ENCODE data around the gene CMTM5. TPM values are rescaled to one million over a fixed set of nuclear protein-coding genes. Genes with fewer than 3 reads are reported as not detected.
A peak's percentile ranks its signal among the peaks of the same experiment; 100 is the strongest.

CMTM5 gene
- total RNA-seq, 5 donors from 2014 or later (not counting 1 experiment from before 2014, with no cell fraction given): not detected

- CTCF ChIA-PET: no interaction called here
- Mint-ChIP-seq H3K9me3 (no peaks in the 10 kb centered on the region), H3K4me1 (peaks cover 0 to 5% (median 2%) of the 10 kb centered on the region in 3 donors)
Observed at GRCh38 chr14:23365732-23366425, 11.0 kb upstream of the CMTM5 start.

GRCh38 chr14:23366426-23366921, 10.4 kb upstream of the CMTM5 start:
- CTCF ChIA-PET: no interaction called here
- H3K4me3 ChIP-seq (ENCODE audit: control insufficient read depth in 1 of 2, extremely low read depth in 1 of 2, low read length in 1 of 2): no peak overlapping the region
- H3K9me3 ChIP-seq: no peaks in the 10 kb centered on the region
- H3K27ac ChIP-seq (ENCODE audit: low read length): no peak overlapping the region
- H3K9me3 Mint-ChIP-seq: no peaks in the 10 kb centered on the region
- ATAC-seq (replicated peaks in 1 of 4) (no peak), DNase-seq (no peak)
- POLR2A ChIA-PET: no interaction called here
- peaks cover 33 to 43% of the 10 kb centered on the region in 2 donors for H3K27me3 Mint-ChIP-seq
- WGBS (ENCODE audit: insufficient coverage): 80% methylated on average over 28 of the region's 34 CpGs
- peaks cover 0 to 5% (median 2%) of the 10 kb centered on the region in 3 donors for H3K4me1 Mint-ChIP-seq
- peaks cover 11 to 51% of the 10 kb centered on the region in 2 experiments for H3K27me3 ChIP-seq (replicated peaks in 1 of 2; ENCODE audit: control insufficient read depth in 2 of 2, extremely low read depth in 1 of 2, insufficient read depth in 2 of 2, low read length in 1 of 2)
- H3K36me3 ChIP-seq (ENCODE audit: control insufficient read depth in 2 of 2, extremely low read depth in 1 of 2, insufficient read depth in 1 of 2, low read length in 1 of 2): no peaks in the 10 kb centered on the region
- H3K36me3 Mint-ChIP-seq: no peaks in the 10 kb centered on the region
- H3K4me3 Mint-ChIP-seq: peak overlapping the region in 1 of 3 donors; percentile 4
- H3K4me1 ChIP-seq (ENCODE audit: control insufficient read depth in 1 of 2, extremely low read depth in 1 of 2, insufficient read depth in 2 of 2, low read length in 2 of 2): peaks cover 0 to 2% of the 10 kb centered on the region in 2 experiments
- no peak overlapping the region for H3K27ac Mint-ChIP-seq

More at GRCh38 chr14:23365732-23366425, 11.0 kb upstream of the CMTM5 start:
- Histone ChIP-seq H3K27ac (ENCODE audit: low read length) (no peak overlapping the region), H3K4me1 (ENCODE audit: control insufficient read depth in 1 of 2, extremely low read depth in 1 of 2, insufficient read depth in 2 of 2, low read length in 2 of 2) (peaks cover 0 to 2% of the 10 kb centered on the region in 2 experiments), H3K4me3 (ENCODE audit: control insufficient read depth in 1 of 2, extremely low read depth in 1 of 2, low read length in 1 of 2) (no peak overlapping the region), H3K9me3 (no peaks in the 10 kb centered on the region), H3K27me3 (replicated peaks in 1 of 2; ENCODE audit: control insufficient read depth in 2 of 2, extremely low read depth in 1 of 2, insufficient read depth in 2 of 2, low read length in 1 of 2) (peaks cover 11 to 50% of the 10 kb centered on the region in 2 experiments), H3K36me3 (ENCODE audit: control insufficient read depth in 2 of 2, extremely low read depth in 1 of 2, insufficient read depth in 1 of 2, low read length in 1 of 2) (no peaks in the 10 kb centered on the region)
- Mint-ChIP-seq H3K36me3 (no peaks in the 10 kb centered on the region), H3K27me3 (peaks cover 31 to 46% of the 10 kb centered on the region in 2 donors), H3K27ac (no peak overlapping the region), H3K4me3 (no peak overlapping the region)
- no peak for ATAC-seq (replicated peaks in 1 of 4)
- 3% methylated on average over 27 of the region's 51 CpGs for WGBS (ENCODE audit: insufficient coverage)
- no peak for DNase-seq
- POLR2A ChIA-PET: no interaction called here

GRCh38 chr14:23370221-23370620, 6.6 kb upstream of the CMTM5 start:
- peaks cover 0 to 2% of the 10 kb centered on the region in 2 experiments for H3K4me1 ChIP-seq (ENCODE audit: control insufficient read depth in 1 of 2, extremely low read depth in 1 of 2, insufficient read depth in 2 of 2, low read length in 2 of 2)
- peaks cover 24 to 25% of the 10 kb centered on the region in 2 donors for H3K27me3 Mint-ChIP-seq
- ATAC-seq (replicated peaks in 1 of 4) (no peak), DNase-seq (no peak)
- H3K27ac ChIP-seq (ENCODE audit: low read length): no peak overlapping the region
- H3K4me1 Mint-ChIP-seq: peaks cover 0 to 2% (median 2%) of the 10 kb centered on the region in 3 donors
- no peaks in the 10 kb centered on the region for H3K36me3 ChIP-seq (ENCODE audit: control insufficient read depth in 2 of 2, extremely low read depth in 1 of 2, insufficient read depth in 1 of 2, low read length in 1 of 2)
- ChIA-PET CTCF (interaction anchor here (0.6 to 1.6 kb wide), 3 partner anchors 10 to 1008 kb away, joined by 3 to 6 read pairs (median 3); no protein-coding TSS in a partner anchor), POLR2A (no interaction called here)
- H3K4me3 Mint-ChIP-seq: no peak overlapping the region
- no peak overlapping the region for H3K4me3 ChIP-seq (ENCODE audit: control insufficient read depth in 1 of 2, extremely low read depth in 1 of 2, low read length in 1 of 2)
- H3K36me3 Mint-ChIP-seq: no peaks in the 10 kb centered on the region
- WGBS (ENCODE audit: insufficient coverage): no CpG with 5 or more reads among the region's 1 CpG
- no peaks in the 10 kb centered on the region for H3K9me3 Mint-ChIP-seq
- peaks cover 6 to 32% of the 10 kb centered on the region in 2 experiments for H3K27me3 ChIP-seq (replicated peaks in 1 of 2; ENCODE audit: control insufficient read depth in 2 of 2, extremely low read depth in 1 of 2, insufficient read depth in 2 of 2, low read length in 1 of 2)
- H3K27ac Mint-ChIP-seq: no peak overlapping the region
- no peaks in the 10 kb centered on the region for H3K9me3 ChIP-seq

GRCh38 chr14:23371865-23372264, 5.0 kb upstream of the CMTM5 start:
- Mint-ChIP-seq H3K4me3 (no peak overlapping the region), H3K9me3 (no peaks in the 10 kb centered on the region), H3K4me1 (peaks cover 0 to 2% (median 0%) of the 10 kb centered on the region in 3 donors), H3K27me3 (peaks cover 19 to 20% of the 10 kb centered on the region in 2 donors), H3K36me3 (no peaks in the 10 kb centered on the region), H3K27ac (no peak overlapping the region)
- ChIA-PET CTCF (no interaction called here), POLR2A (no interaction called here)
- H3K9me3 ChIP-seq: no peaks in the 10 kb centered on the region
- no peak overlapping the region for H3K4me3 ChIP-seq (ENCODE audit: control insufficient read depth in 1 of 2, extremely low read depth in 1 of 2, low read length in 1 of 2)
- no peak for ATAC-seq (replicated peaks in 1 of 4)
- no peak for DNase-seq
- peaks cover 4 to 22% of the 10 kb centered on the region in 2 experiments for H3K27me3 ChIP-seq (replicated peaks in 1 of 2; ENCODE audit: control insufficient read depth in 2 of 2, extremely low read depth in 1 of 2, insufficient read depth in 2 of 2, low read length in 1 of 2)
- H3K4me1 ChIP-seq (ENCODE audit: control insufficient read depth in 1 of 2, extremely low read depth in 1 of 2, insufficient read depth in 2 of 2, low read length in 2 of 2): no peaks in the 10 kb centered on the region
- no peaks in the 10 kb centered on the region for H3K36me3 ChIP-seq (ENCODE audit: control insufficient read depth in 2 of 2, extremely low read depth in 1 of 2, insufficient read depth in 1 of 2, low read length in 1 of 2)
- WGBS (ENCODE audit: insufficient coverage): 60% methylated on average over 1 of the region's 1 CpG
- no peak overlapping the region for H3K27ac ChIP-seq (ENCODE audit: low read length)

GRCh38 chr14:23372509-23372908, 4.3 kb upstream of the CMTM5 start, which contains the start of gene IL25:
Gene IL25, plus strand, starts transcription at chr14:23372809.
- no peak within 1 kb of the TSS for H3K4me3 Mint-ChIP-seq
- H3K36me3 Mint-ChIP-seq: no peaks in the 10 kb centered on the region
- no peaks in the 10 kb centered on the region for H3K36me3 ChIP-seq (ENCODE audit: control insufficient read depth in 2 of 2, extremely low read depth in 1 of 2, insufficient read depth in 1 of 2, low read length in 1 of 2)
- H3K27me3 Mint-ChIP-seq: peaks cover 13 to 16% of the 10 kb centered on the region in 2 donors
- H3K9me3 Mint-ChIP-seq: no peaks in the 10 kb centered on the region
- no peak for DNase-seq
- H3K9me3 ChIP-seq: no peaks in the 10 kb centered on the region
- peaks cover 3 to 21% of the 10 kb centered on the region in 2 experiments for H3K27me3 ChIP-seq (replicated peaks in 1 of 2; ENCODE audit: control insufficient read depth in 2 of 2, extremely low read depth in 1 of 2, insufficient read depth in 2 of 2, low read length in 1 of 2)
- no peak within 1 kb of the TSS for H3K27ac Mint-ChIP-seq
- WGBS (ENCODE audit: insufficient coverage): 75% methylated on average over 1 of the region's 2 CpGs
- no peak for ATAC-seq (replicated peaks in 1 of 4)
- no peak within 1 kb of the TSS for H3K27ac ChIP-seq (ENCODE audit: low read length)
- H3K4me1 Mint-ChIP-seq: no peaks in the 10 kb centered on the region
- no peak within 1 kb of the TSS for H3K4me3 ChIP-seq (ENCODE audit: control insufficient read depth in 1 of 2, extremely low read depth in 1 of 2, low read length in 1 of 2)
- ChIA-PET CTCF (no interaction called here), POLR2A (no interaction called here)
- no peaks in the 10 kb centered on the region for H3K4me1 ChIP-seq (ENCODE audit: control insufficient read depth in 1 of 2, extremely low read depth in 1 of 2, insufficient read depth in 2 of 2, low read length in 2 of 2)

GRCh38 chr14:23373041-23373440, 3.8 kb upstream of the CMTM5 start:
- peaks cover under 1 to 20% of the 10 kb centered on the region in 2 experiments for H3K27me3 ChIP-seq (replicated peaks in 1 of 2; ENCODE audit: control insufficient read depth in 2 of 2, extremely low read depth in 1 of 2, insufficient read depth in 2 of 2, low read length in 1 of 2)
- no peak for DNase-seq
- H3K27ac ChIP-seq (ENCODE audit: low read length): no peak overlapping the region
- peak in 1 of 4 experiments; percentile 15 for ATAC-seq (replicated peaks in 1 of 4)
- H3K9me3 ChIP-seq: no peaks in the 10 kb centered on the region
- H3K27ac Mint-ChIP-seq: no peak overlapping the region
- ChIA-PET CTCF (interaction anchor here in 1 of 2 donors (0.6 kb wide), 1 partner anchor 47 kb away, joined by 3 read pairs; no protein-coding TSS in a partner anchor), POLR2A (interaction anchor here in 1 of 2 donors (0.6 kb wide), 1 partner anchor 288 kb away, joined by 3 read pairs; no protein-coding TSS in a partner anchor)
- no peaks in the 10 kb centered on the region for H3K4me1 ChIP-seq (ENCODE audit: control insufficient read depth in 1 of 2, extremely low read depth in 1 of 2, insufficient read depth in 2 of 2, low read length in 2 of 2)
- H3K4me1 Mint-ChIP-seq: no peaks in the 10 kb centered on the region
- no peak overlapping the region for H3K4me3 Mint-ChIP-seq
- H3K9me3 Mint-ChIP-seq: no peaks in the 10 kb centered on the region
- H3K36me3 Mint-ChIP-seq: no peaks in the 10 kb centered on the region
- WGBS (ENCODE audit: insufficient coverage): 100% methylated on average over 1 of the region's 3 CpGs
- H3K4me3 ChIP-seq (ENCODE audit: control insufficient read depth in 1 of 2, extremely low read depth in 1 of 2, low read length in 1 of 2): no peak overlapping the region
- H3K27me3 Mint-ChIP-seq: peaks cover 9 to 11% of the 10 kb centered on the region in 2 donors
- H3K36me3 ChIP-seq (ENCODE audit: control insufficient read depth in 2 of 2, extremely low read depth in 1 of 2, insufficient read depth in 1 of 2, low read length in 1 of 2): no peaks in the 10 kb centered on the region
